NCI-H2171 treated with DMSO at 0.1 percent for 48 hours (cell line): ENCODE results near the gene IL23A.

Experiments used
- DNase-seq: peaks from one replicate; lab custom pipeline; 2025; lab: John Stamatoyannopoulos, UW

Gene IL23A

DNA sequence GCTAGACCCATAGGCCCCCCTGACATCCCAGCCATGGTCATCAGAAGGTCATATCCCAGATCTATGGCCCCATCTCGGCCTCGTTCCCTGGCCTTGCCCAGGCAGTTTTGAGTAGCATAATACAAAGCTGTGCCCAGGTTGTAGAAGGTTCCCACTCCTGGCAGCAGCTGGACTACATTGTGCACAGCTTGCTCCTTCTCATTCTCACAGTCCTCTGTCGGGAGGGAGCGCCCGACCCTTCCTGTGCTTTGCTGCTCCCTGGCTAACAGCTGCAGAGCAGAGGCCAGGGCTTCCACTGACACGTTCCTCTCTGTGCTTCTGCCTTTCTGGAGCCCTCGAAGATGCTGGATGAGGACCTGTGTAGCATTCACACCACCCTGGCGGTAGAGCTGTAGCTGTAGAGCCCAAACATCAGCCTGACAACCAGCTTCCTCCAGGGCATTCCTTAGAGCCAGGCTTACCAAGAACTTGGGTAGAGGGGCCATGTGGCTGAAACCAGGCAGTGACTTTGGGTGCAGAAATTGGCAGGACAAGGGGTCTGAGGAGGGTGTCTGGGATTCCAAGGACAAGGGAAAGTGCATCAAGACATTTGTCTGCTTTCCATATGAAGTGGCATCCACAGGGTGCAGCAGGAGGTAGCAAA, 22.9 kb downstream of the IL23A start:
- DNase-seq, result no peak

DNA sequence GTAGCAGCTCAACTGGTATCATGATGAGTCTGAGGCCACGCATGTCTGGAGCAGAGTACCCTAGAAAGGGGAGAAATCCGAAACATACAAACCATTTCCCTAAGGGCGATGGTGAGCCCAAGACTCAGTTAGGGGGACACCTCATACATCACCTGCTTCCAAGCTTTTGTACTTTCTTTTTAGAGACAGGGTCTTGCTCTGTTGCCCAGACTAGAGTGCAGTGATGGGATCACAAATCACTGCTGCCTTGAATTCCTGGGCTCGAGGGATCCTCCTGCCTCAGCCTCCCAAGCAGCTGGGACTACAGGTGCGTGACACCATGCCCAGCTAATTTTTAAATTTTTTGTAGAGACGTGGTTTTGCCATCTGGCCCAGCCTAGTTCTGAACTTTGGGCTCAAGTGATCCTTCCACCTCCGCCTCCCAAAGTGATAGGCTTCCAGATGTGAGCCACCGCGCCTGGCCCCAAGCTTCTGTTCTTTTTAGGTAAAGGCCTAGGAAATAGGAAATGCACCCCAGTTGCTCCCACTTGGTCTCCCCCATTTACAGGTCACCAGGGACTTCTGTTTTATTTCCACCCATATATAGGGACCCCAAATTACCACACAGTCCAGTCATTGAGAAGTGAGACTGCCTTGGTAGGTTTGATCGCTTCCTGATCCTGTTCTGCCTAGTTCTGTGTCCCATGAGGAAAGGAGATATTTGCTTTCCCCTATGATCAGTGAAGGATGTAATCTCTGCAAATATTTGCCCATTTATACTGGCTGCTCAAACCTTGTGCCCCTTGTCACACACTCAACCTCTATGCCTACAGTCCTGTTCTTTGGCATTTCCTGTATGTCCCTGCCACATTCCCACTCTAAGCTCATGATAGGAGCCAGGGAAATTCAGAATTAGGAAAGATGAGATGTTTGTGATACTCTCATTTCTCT, 23.7 kb downstream of the IL23A start, which contains the start of gene APOF:
Gene APOF, minus strand, starts transcription at position 728 of the 930 bp plus-strand sequence. Its CDS starts 112 bp downstream, at position 616.
- no peak for DNase-seq

DNA sequence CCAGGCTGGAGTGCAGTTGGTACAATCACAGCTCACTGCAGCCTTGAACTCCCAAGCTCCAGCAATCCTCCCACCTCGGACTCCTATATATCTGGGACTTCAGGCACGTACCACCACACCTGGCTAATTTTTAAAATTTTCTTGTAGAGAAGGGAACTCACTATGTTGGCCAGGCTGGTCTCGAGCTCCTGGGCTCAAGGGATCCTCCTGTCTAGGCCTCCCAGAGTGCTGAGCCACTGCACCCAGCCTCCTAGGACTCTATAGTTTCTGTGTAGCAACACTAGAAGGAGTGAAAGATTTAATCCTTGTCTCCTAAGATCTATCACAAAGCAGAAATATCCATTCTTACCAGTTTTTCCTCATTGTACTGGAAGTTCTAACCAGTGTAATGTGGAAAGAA, 28.3 kb downstream of the IL23A start:
- no peak for DNase-seq

DNA sequence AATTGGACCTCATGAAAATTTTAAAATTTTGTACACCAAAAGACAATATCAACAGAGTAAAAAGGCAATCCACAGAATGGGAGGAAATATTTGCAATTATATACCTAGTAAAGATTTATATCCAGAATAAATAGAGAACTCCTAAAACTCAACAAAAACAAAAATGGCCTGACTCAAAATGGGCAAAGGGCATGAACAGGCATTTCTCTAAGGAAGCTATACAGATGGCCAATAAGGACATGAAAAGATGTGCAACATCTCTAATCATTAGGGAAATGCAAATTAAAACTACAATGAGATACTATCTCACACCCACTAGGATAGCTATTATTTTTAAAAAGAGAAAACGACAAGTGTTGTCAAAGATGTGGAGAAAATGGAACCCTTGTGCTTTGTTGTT, 34.8 kb downstream of the IL23A start:
- no peak for DNase-seq

DNA sequence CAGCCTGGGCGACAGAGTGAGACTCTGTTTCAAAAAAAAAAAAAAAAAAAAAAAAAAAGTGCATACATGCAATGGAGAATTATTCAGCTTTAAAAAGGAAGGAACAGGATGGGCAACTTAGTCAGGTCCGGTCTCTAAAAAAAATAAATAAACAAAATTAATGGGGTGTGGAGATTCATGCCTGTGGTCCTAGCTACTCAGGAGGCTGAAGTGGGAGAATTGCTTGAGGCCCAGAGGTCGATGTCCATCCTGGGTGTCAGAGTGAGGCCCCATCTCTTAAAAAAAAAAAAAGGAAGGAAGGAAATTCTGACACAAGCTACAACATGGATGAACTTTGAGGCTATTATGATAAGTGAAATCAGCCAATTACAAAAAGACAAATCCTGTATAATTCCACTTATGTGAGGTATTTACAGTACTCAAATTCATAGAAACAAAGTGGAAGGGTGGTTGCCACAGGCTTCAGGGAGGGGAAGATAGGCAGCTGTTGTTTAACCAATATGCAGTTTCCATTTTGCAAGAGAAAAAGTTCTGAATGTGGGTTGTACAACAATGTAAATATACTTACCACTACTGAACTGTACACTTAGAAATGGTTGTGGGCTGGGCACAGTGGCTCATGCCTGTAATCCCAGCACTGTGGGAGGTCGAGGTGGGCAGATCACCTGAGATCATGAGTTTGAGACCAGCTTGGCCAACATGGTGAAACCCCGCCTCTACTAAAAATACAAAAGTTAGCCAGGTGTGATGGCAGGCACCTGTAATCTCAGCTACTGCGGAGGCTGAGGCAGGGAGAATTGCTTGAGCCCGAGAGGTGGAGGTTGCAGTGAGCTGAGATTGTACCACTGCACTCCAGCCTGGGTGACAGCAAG, 36.3 kb downstream of the IL23A start:
- no peak for DNase-seq

DNA sequence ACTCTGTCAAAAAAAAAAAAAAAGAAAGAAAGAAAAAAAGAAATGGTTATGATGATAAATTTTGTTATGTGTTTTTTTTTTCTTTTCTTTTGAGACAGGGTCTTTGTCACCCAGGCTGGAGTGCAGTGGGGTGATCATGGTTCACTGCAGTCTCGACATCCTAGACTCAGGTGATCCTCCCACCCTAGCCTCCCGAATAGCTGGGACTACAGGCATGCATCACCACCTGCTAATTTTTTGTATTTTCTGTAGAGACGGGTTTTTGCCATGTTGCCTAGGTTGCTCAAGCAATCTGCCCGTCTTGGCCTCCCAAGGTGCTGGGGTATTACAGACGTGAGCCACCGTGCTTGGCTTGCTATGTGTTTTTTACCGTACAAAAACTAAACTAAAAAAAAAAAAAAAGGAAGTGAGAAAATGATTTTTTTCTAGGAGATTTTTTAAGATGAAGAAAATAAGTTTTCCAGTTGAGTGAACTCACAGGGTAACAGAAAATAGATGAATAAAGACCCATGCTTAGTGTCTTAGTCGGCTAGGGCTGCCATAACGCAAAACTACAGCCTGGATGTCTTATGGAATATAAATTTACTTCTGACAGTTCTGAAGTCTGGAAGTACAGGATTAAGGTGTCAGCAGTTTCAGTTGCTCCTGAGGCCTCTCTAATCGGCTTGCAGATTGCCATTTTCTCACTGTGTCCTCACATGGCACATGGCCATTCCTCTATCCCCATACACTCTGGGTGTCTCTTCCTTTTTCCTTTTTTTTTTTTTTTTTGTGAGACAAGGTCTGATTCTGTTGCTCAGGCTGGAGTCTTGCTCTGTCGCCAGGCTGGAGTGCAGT, 37.1 kb downstream of the IL23A start:
- no peak for DNase-seq

DNA sequence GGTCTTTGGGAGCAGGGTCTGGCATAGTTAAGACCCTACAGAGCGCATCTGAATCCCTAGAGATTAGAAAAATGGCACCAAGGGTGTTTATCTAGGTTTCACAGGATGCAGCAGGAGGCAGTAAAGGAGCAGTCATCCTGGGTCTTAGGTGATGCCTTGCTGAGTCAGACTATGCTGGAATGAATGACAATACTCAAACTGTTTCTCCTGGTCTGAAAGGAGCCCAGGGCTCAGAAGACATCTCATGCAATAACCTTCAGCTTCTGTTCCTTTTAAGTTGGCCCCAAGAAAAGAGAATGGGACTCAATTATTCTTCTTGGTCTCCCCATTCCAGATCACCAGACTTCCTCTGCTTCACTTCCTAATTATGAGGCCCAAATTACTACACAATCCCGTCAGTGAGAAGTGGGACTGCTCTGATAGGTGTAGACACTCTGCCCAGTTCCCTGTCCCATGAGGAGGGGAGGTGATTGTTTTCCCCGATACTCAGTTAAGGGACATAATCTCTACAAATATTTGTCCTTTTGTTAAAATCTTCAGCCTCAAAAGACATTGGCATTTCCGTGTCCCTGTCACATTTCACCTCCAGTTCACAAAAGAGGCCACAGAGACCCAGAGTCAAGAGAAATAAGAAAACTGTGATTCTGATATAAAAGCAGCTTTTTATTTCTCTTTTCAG, 38.8 kb downstream of the IL23A start:
- no peak for DNase-seq

DNA sequence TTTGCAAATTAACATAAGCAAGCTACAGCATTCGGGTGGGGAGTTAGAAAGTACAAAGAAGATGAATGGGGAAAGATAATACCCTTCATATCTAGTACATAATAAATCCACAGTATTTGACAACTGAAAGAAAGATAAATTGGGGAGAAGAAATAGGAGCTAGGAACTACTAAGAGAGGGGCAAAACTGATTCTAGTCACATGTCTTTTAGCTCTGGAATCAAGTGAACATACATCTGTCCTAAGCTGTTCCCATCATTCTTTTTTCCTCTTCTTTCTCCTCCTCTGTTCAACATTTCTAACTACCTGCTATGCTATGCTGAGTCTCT, 39.3 kb downstream of the IL23A start:
- DNase-seq, result no peak

DNA sequence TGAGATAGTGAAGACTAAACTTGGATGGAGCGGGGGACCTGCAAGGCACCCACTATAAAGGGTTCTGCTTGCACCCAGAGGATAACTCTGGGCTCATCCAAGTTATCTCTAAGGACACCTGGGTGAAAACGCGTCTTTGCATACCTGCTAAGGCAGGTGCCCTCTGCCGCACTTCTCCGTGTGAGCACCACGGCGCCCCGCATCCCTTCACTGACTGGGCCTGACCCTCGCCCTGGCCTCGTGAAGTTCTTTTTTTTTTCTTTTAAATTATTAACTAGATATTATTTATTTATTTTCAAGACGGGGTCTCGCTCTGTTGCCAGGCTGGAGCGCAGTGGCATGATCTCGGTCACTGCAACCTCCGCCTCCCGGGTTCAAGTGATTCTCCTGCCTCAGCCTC, 43.9 kb downstream of the IL23A start:
- no peak for DNase-seq

DNA sequence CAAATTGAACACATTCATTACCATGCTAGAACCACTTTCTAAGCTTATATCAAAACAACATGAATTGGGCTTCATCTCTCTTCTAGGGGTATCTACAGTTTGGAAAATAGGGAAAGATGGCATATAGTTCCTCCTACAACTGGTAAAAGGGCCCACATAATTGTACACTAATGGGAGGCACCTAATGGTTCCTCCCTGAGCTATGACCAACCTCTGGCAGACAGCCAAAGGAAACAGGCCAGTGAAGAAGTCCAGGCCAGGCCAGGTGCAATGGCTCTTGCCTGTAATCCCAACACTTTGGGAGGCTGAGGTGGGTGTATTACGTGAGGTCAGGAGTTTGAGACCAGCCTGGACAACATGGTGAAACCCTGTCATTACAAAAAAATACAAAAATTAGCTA, 47.2 kb downstream of the IL23A start:
- no peak for DNase-seq

DNA sequence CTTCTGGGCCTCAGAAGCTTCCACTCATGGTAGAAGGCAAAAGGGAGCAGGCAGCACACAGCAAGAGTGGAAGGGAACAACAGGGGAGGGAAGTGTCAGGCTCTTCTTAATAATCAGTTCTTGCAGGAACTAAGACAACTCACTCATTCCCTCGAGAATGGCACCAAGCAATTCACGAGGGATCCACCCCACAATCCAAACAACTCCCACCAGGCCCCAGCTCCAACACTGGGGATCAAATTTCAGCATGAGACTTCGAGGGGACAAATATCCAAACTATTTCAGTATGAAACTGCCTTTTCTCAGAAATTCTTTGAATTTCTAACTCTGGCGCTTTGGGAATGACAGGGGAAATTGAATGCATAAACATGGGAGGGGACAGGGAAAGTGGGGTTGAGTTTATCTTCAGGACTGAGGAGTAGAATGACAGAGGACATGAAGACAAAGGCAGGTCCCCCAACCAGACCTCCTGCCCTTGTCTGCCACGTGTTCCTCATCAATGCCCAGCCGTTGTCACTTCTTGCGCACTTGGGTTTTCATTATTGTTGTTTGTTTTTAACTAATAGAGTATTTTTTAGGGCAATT, 48.6 kb downstream of the IL23A start:
- peak; percentile 23 for DNase-seq

DNA sequence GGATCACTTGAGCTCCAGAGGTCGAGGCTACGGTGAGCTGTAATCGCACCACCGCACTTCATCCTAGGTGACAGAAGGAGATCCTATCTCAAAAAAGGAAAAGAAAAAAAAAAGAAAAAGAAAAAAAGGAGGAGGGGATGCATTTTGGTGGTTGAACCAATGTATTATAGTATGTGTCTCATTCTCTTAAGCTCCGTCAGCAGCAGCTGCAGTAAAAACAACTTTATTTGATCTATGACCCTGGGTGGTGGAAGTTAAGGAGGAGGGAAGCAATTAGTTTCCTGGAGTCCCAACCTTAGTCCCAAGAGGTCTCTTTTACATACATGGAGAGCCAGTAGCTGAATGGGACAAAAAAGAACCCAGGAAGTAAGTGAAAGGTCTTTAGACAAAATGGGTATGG, 50.7 kb downstream of the IL23A start:
- no peak for DNase-seq
